Measurements from ENCODE around the gene ZNF69. TPM values are rescaled to one million over a fixed set of nuclear protein-coding genes. Genes with fewer than 3 reads are reported as not detected.
"Not testable (repeated sequence)": the region's sequence is repeated elsewhere in the genome, so short reads cannot be mapped to it uniquely, and the experiment has no call there.

Gene ZNF69
- total RNA-seq (2021) = 3.3 and 4.4 TPM in 2 replicates
- Bru-seq, nascent RNA = percentile 55 among the genes with signal in this experiment
- BruChase-seq, experiment 1, labeled RNA remaining after a 2-hour chase = percentile 67 among the genes with signal in this experiment
- BruChase-seq, experiment 2, labeled RNA remaining after a 6-hour chase = percentile 60 among the genes with signal in this experiment
- long read RNA-seq, partial matches to known transcripts = 0 of 1 reads
- long read RNA-seq, other reads (novel, unspliced or antisense) = 1 of 1 reads

GRCh38 chr19:11887611-11888531, at the start of gene ZNF69:
Gene ZNF69, plus strand, starts transcription at chr19:11887782. Its CDS starts 142 bp downstream, at chr19:11887924.
- Histone ChIP-seq H3K27ac (no peak within 1 kb of the TSS), H3K79me2 (ENCODE audit: low read depth) (no peaks in the 10 kb centered on the region), H2AFZ (peak within 1 kb of the TSS; percentile 81), H3K9me3 (ENCODE audit: insufficient read depth, low read depth) (peaks cover 3% of the 10 kb centered on the region; the same call in 1 of the 2 replicates), H3F3A (ENCODE audit: insufficient read depth, low read depth) (no peaks in the 10 kb centered on the region), H3K4me3 (peak within 1 kb of the TSS; percentile 56), H3K4me2 (peak within 1 kb of the TSS; percentile 84), H3K4me1 (replicated peaks; ENCODE audit: insufficient read depth) (peaks cover 8% of the 10 kb centered on the region; the same call in 1 of the 2 replicates), H3K27me3 (ENCODE audit: insufficient read depth, low read depth) (peaks cover 8% of the 10 kb centered on the region; the same call in 1 of the 2 replicates), H3K36me3 (ENCODE audit: low read depth) (no peaks in the 10 kb centered on the region), H3K9me2 (ENCODE audit: insufficient read depth) (no peaks in the 10 kb centered on the region), H4K20me1 (ENCODE audit: insufficient read depth) (no peaks in the 10 kb centered on the region)
- POLR2A ChIA-PET (ENCODE audit: unreplicated experiment) = interaction anchor here (0.6 to 0.7 kb wide), 2 partner anchors 165 to 887 kb away, joined by 3 to 6 read pairs; partner anchors contain the start of gene ZNF878
- peak; percentile 69 to 90 for DNase-seq
- TF ChIP-seq CTCF (conservative IDR thresholded peaks at IDR 0.05) (no peak; the same call in 1 of the 2 replicates), EZH2 (IDR thresholded peaks at IDR 0.05; ENCODE audit: low read depth) (no peak)
- no TSS peak for BruUV-seq (replicated peaks)
- CTCF ChIA-PET = interaction anchor here (0.6 to 0.7 kb wide), 2 partner anchors 97 to 101 kb away, joined by 3 to 6 read pairs; no protein-coding TSS in a partner anchor
- intact Hi-C loops (cut with micrococcal nuclease; ENCODE audit: unreplicated experiment) = loop anchor here (5.0 kb wide), 1 partner anchor 34 kb away; no protein-coding TSS in a partner anchor

- intact Hi-C loops (cut with micrococcal nuclease; ENCODE audit: unreplicated experiment) = no loop called here
- H3K36me3 ChIP-seq (ENCODE audit: low read depth) = no peaks in the 10 kb centered on the region
- no peaks in the 10 kb centered on the region for H3F3A ChIP-seq (ENCODE audit: insufficient read depth, low read depth)
- no peaks in the 10 kb centered on the region for H3K9me3 ChIP-seq (ENCODE audit: insufficient read depth, low read depth)
- no peaks in the 10 kb centered on the region for H3K4me1 ChIP-seq (replicated peaks; ENCODE audit: insufficient read depth)
- POLR2A ChIA-PET (ENCODE audit: unreplicated experiment) = no interaction called here
- no peak for DNase-seq
- H3K9me2 ChIP-seq (ENCODE audit: insufficient read depth) = no peaks in the 10 kb centered on the region
- H3K27me3 ChIP-seq (ENCODE audit: insufficient read depth, low read depth) = peaks cover 9% of the 10 kb centered on the region; the same call in 1 of the 2 replicates
- no peaks in the 10 kb centered on the region for H4K20me1 ChIP-seq (ENCODE audit: insufficient read depth)
- no peak for TF ChIP-seq EZH2 (IDR thresholded peaks at IDR 0.05; ENCODE audit: low read depth)
- H3K79me2 ChIP-seq (ENCODE audit: low read depth) = no peaks in the 10 kb centered on the region
- no peak overlapping the region for H3K4me2 ChIP-seq
- no peak overlapping the region for H3K27ac ChIP-seq
- no peak overlapping the region for H3K4me3 ChIP-seq
- BruUV-seq (replicated peaks) = no TSS peak
- no peak overlapping the region for H2AFZ ChIP-seq
- CTCF ChIA-PET = no interaction called here
Measured at GRCh38 chr19:11843722-11844121, 43.9 kb upstream of the ZNF69 start.

- CTCF ChIA-PET; DNase-seq; H3F3A ChIP-seq (ENCODE audit: insufficient read depth, low read depth); H3K4me3 ChIP-seq; intact Hi-C loops (cut with micrococcal nuclease; ENCODE audit: unreplicated experiment); H3K79me2 ChIP-seq (ENCODE audit: low read depth); H2AFZ ChIP-seq; H3K9me3 ChIP-seq (ENCODE audit: insufficient read depth, low read depth); H3K9me2 ChIP-seq (ENCODE audit: insufficient read depth); POLR2A ChIA-PET (ENCODE audit: unreplicated experiment); H3K36me3 ChIP-seq (ENCODE audit: low read depth); H3K27ac ChIP-seq; BruUV-seq (replicated peaks); H3K4me1 ChIP-seq (replicated peaks; ENCODE audit: insufficient read depth); H3K4me2 ChIP-seq; H4K20me1 ChIP-seq (ENCODE audit: insufficient read depth): not testable (repeated sequence)
- H3K27me3 ChIP-seq (ENCODE audit: insufficient read depth, low read depth) = peaks cover 14% of the 10 kb centered on the region; the same call in 1 of the 2 replicates
Measured at GRCh38 chr19:11847615-11848014, 40.0 kb upstream of the ZNF69 start.

GRCh38 chr19:11848200-11848593, 39.4 kb upstream of the ZNF69 start:
- intact Hi-C loops (cut with micrococcal nuclease; ENCODE audit: unreplicated experiment) = no loop called here
- Histone ChIP-seq H3F3A (ENCODE audit: insufficient read depth, low read depth) (no peaks in the 10 kb centered on the region), H2AFZ (no peak overlapping the region), H3K79me2 (ENCODE audit: low read depth) (no peaks in the 10 kb centered on the region), H3K4me1 (replicated peaks; ENCODE audit: insufficient read depth) (no peaks in the 10 kb centered on the region), H3K27ac (no peak overlapping the region), H3K27me3 (ENCODE audit: insufficient read depth, low read depth) (peaks cover 14% of the 10 kb centered on the region; the same call in 1 of the 2 replicates), H3K9me2 (ENCODE audit: insufficient read depth) (no peaks in the 10 kb centered on the region), H3K9me3 (ENCODE audit: insufficient read depth, low read depth) (no peaks in the 10 kb centered on the region), H3K36me3 (ENCODE audit: low read depth) (no peaks in the 10 kb centered on the region), H3K4me3 (no peak overlapping the region), H4K20me1 (ENCODE audit: insufficient read depth) (no peaks in the 10 kb centered on the region), H3K4me2 (no peak overlapping the region)
- TF ChIP-seq CTCF (conservative IDR thresholded peaks at IDR 0.05) (no peak), EZH2 (IDR thresholded peaks at IDR 0.05; ENCODE audit: low read depth) (no peak)
- BruUV-seq (replicated peaks) = no TSS peak
- CTCF ChIA-PET = no interaction called here
- no peak for DNase-seq
- POLR2A ChIA-PET (ENCODE audit: unreplicated experiment) = no interaction called here
